Stimulated activated CD8-positive, alpha-beta memory T cell treated with anti-CD3 and anti-CD28 coated beads, Interleukin-4, amount 100 ng/mL, for 1 hour (primary cell): Measurements from ENCODE around the gene NEK6.

Experiments
- DNase-seq, 2 donors: peaks; one replicate each; pipeline ENCODE4 v3.0.0-alpha.2; 2020; ENCODE audit warnings: low read depth in 2 of 2, low spot score in 1 of 2

Gene NEK6

GRCh38 chr9:124315882-124316281 lies 58.1 kb downstream of the NEK6 start:
- no peak for DNase-seq

- DNase-seq, result no peak
Measured at GRCh38 chr9:124320062-124320973, 62.6 kb downstream of the NEK6 start.

- no peak for DNase-seq
Measured at GRCh38 chr9:124321416-124321815, 63.7 kb downstream of the NEK6 start.

GRCh38 chr9:124321935-124322334 lies 64.2 kb downstream of the NEK6 start:
- DNase-seq, result no peak

- DNase-seq, result no peak
Measured at GRCh38 chr9:124322618-124323432, 65.1 kb downstream of the NEK6 start.

GRCh38 chr9:124323904-124324303 lies 66.2 kb downstream of the NEK6 start:
- no peak for DNase-seq

GRCh38 chr9:124325816-124326215 lies 68.1 kb downstream of the NEK6 start:
- no peak for DNase-seq

GRCh38 chr9:124326378-124326777 lies 68.6 kb downstream of the NEK6 start:
- no peak for DNase-seq

- no peak for DNase-seq
Measured at GRCh38 chr9:124327491-124327890, 69.7 kb downstream of the NEK6 start.

GRCh38 chr9:124328285-124328684 lies 70.5 kb downstream of the NEK6 start:
- DNase-seq, result no peak

- no peak for DNase-seq
Measured at GRCh38 chr9:124329206-124329792, 71.5 kb downstream of the NEK6 start.

- DNase-seq, result no peak
Measured at GRCh38 chr9:124330011-124330697, 72.4 kb downstream of the NEK6 start.

- DNase-seq, result no peak
Measured at GRCh38 chr9:124331580-124331979, 73.8 kb downstream of the NEK6 start.

GRCh38 chr9:124332361-124333202 lies 74.8 kb downstream of the NEK6 start:
- DNase-seq, result no peak

- no peak for DNase-seq
Measured at GRCh38 chr9:124333203-124333579, 75.4 kb downstream of the NEK6 start.

GRCh38 chr9:124334568-124335319 lies 77.0 kb downstream of the NEK6 start:
- no peak for DNase-seq

- DNase-seq, result no peak
Measured at GRCh38 chr9:124335320-124335707, 77.6 kb downstream of the NEK6 start.

- no peak for DNase-seq
Measured at GRCh38 chr9:124337562-124337961, 79.8 kb downstream of the NEK6 start.

- no peak for DNase-seq
Measured at GRCh38 chr9:124339603-124340146, 81.9 kb downstream of the NEK6 start.
